Stimulated activated CD4-positive, alpha-beta T cell treated with anti-CD3 and anti-CD28 coated beads, TNF-alpha, amount 100 ng/mL, for 48 hours (primary cell): ENCODE results near the gene RADIL.
A peak's percentile ranks its signal among the peaks of the same experiment; 100 is the strongest.
"Not testable (repeated sequence)": the region's sequence is repeated elsewhere in the genome, so short reads cannot be mapped to it uniquely, and the experiment has no call there.

Source experiments
- DNase-seq, 3 donors: peaks; one replicate each; pipeline ENCODE4 v3.0.0-alpha.2; 2020; ENCODE audit warnings: low read depth in 3 of 3

The RADIL gene

DNA sequence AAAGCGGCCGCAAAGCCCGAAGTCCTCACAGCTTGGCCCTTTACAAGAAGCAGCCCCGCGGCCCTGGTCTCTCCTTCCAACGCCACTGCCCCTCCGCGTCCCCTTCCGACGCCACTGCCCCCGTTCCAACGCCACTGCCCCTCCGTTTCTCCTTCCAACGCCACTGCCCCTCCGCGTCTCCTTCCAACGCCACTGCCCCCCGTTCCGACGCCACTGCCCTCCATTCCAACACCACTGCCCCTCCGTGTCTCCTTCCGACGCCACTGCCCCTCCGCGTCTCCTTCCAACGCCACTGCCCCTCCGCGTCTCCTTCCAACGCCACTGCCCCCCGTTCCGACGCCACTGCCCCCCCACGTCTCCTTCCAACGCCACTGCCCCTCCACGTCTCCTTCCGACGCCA, 75.0 kb downstream of the RADIL start:
- no peak for DNase-seq

DNA sequence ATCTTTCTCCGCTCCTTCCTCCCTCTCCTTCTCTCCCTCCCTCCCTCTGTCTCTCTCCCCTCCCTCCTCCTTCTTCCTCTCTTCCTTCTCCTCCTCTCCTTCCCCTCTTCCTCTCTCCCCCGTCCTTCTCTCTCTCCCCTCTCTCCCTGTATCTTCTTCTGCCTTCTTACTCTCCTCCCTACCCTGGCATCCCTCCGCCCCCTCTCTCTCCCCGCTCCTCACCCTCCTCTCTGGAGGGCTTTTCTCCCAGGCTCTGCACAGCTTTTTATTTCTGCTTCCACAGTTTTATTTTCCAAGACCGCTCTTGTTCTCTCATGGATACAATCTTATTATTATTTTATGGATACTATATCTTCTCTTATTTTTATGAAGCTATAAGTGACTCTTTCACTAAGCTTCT, 75.5 kb downstream of the RADIL start:
- DNase-seq: no peak

DNA sequence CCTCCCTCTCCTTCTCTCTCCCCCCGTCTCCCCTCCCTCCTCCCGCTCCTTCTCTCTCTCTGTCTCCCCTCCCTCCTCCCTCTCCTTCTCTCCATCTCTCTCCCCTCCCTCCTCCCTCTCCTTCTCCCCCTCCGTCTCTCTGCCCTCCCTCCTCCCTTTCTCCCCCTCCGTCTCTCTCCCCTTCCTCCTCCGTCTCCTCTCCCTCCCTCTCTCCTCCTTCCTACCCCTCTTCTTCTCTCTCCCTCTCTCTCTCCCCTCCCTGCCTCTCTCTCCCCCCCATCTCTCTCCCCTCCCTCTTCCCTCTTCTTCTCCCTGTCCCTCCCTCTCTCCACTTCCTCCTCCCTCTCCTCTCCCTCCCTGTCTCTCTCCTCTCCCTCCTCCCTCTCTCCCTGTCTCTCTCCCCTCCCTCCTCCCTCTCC, 75.9 kb downstream of the RADIL start:
- no peak for DNase-seq

DNA sequence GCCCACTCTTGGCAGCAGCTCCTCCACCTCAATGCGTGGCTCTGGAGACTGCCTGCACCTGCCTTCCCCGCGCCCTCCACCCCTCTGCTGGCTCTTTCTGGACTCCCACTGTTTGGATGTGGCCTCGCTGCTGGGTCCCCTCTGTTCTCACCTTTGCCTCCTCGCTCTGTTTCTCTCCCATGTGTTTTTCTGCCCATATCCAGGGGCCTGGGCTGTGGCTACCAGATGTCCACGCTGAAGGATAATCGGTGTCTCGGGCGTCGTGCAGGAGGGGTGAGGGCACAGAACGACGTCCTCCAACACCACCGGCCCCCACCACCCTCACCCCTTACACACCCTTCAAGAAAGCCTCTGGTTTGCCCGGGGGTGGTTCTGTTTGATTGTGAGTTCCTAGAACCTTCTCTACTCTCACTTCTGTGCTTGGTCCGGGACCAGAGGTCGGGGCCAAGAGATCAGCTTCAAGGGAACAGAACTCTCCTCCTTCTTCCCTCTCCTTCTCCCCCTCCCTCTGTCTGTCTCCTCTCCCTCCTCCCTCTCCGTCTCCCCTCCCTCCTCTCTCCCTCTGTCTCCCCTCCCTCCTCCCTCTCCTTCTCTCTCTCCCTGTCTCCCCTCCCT, 76.4 kb downstream of the RADIL start:
- DNase-seq: no peak

- DNase-seq: no peak
Measured at GRCh38 chr7:4805984-4806300, 77.6 kb downstream of the RADIL start.

DNA sequence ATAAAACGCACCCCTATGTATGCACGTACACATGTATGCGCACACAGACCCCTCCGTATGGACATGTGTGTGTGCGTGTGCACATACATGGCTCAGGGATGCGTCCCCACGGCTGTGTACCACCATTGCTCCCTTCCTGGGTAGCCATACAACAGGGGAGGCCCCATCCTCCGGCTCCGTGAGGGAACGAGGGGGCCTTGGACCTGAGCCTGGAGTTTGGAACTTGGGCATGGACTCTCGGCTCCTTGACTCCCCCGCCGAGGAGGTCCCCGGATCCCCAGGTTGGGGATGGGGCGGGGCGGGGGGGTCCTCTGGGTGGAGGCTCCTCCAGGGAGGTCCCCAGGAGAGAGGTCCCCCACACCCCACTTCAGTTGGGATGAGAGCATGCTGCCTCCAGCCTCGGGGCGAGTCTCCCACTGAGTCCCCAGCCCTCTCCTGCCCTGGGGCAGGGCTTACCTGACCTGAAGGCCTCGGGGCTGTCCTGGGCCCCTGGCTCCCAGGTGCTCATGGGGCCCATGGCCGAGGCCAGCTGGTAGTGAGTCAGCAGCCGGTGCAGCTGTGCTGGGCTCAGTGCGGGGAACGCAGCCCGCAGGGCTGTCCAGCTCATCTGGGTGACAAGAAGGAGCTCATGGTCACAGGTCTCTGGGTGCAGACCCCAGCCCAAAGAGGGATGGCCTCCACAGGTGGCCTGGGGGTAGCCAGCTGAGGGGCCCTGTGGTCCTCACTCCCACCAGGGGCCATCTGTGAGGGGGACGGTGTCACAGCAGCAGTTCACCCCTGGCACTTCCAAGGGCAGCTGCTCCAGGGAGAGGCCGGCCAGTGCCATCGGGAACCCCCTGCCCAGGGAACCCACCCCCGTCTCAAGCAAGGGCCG, 78.2 kb downstream of the RADIL start:
- no peak for DNase-seq

DNA sequence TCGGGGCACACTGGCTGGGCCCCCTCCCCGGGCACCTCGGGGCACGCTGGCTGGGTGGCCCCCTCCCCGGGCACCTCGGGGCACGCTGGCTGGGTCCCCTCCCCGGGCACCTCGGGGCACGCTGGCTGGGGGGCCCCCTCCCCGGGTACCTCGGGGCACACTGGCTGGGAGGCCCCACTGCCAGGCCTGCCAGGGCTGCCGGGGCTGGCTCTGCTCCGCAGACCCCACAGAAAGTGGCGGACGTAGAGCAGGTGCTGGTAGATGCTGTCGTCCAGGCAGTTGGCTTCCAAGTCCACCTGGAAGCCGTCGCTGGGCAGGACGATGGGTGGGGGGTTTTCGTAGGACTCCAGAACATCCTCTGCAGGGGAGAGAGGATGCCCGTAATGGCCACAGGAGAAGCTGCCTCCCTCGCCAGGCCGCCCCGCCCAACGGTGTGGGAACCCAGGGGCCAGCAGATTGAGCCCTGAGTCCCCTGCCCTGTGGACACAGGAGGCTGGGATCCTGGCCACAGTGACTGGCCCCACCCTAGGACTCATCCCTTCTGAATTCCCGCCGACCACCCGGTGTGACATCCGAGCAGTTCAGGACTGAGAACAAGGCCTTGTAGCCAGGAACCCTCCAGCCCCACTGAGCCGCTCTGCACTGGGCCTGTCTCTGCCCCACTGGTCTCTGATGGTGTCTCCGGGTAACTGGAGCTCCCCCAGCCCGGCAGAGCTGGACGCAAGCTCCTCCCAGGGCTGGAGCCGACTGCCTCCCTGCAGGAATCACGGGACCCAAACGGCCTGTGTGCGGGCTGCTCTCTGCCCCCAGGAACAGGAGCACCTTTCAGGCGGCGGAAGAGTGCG, 79.9 kb downstream of the RADIL start:
- DNase-seq: no peak

DNA sequence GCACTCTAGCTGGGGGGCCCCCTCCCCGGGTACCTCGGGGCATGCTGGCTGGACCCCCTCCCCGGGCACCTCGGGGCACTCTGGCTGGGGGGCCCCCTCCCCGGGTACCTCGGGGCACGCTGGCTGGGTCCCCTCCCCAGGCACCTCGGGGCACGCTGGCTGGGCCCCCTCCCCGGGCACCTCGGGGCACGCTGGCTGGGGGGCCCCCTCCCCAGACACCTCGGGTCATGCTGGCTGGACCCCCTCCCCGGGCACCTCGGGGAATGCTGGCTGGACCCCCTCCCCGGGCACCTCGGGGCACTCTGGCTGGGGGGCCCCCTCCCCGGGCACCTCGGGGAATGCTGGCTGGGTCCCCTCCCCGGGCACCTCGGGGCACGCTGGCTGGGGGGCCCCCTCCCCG, 80.9 kb downstream of the RADIL start:
- DNase-seq: not testable (repeated sequence)

DNA sequence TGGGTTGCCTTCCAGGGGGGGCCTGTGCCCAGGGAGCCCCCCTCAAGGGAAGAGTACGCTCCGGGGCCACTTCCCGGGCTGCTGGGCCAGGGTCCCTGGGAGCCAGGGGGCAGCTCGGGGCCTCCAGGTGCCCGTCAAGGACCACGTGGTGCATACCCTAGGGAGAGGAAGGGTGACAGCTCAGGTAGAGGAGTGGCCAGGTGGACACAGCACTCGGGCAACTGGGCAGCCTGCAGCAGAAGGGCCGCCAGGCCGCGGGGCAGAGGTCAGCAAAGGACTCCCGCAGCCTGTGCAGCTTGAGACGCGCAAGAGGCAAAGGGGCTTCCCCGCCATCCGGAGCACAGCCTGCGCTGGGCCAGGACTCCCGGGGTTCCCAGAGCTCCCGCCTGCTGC, 81.7 kb downstream of the RADIL start:
- DNase-seq: no peak

- DNase-seq: no peak
Measured at GRCh38 chr7:4800926-4801838, 82.3 kb downstream of the RADIL start.

GRCh38 chr7:4800487-4800886, 83.0 kb downstream of the RADIL start:
- no peak for DNase-seq

GRCh38 chr7:4799508-4800268, 83.8 kb downstream of the RADIL start:
- DNase-seq: no peak

- DNase-seq: no peak
Measured at GRCh38 chr7:4798706-4799235, 84.7 kb downstream of the RADIL start.

DNA sequence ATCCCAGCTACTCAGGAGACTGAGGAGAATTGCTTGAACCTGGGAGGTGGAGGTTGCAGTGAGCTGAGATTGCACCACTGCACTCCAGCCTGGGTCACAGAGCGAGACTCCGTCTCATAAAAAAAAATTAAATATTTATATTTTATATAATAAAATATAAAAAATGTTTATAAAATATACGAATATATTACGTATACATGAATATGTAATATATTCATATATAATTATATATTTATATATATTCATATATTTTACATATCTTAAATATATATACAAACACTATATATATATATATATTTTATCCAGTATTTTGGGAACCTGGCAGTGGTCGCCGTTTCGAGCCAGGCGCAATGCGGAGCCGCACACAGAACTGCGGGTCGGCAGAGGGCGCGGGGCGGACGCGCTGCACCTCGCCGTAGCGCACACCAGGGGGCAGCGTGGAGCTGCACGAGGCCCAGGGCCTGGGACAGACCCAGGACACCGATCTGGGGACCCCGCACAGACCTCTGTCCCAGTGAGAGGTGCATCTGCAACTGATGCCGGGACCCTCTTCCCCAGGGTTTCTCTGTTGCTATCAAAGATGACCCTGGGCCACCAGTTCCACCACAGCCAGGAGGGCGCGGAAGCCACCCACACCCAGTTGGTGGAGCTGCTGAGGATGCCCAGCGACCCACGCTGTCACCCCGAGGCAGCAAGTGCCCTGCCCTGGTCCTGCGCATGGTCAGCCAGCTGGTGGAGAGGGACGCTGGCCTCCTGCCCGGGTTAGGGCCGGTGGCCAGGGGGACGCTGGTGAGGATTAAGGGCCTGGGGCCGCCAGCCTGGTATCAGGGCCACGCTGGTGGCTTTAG, 85.4 kb downstream of the RADIL start:
- peak in 2 of 3 donors; percentile 27 to 51 for DNase-seq

DNA sequence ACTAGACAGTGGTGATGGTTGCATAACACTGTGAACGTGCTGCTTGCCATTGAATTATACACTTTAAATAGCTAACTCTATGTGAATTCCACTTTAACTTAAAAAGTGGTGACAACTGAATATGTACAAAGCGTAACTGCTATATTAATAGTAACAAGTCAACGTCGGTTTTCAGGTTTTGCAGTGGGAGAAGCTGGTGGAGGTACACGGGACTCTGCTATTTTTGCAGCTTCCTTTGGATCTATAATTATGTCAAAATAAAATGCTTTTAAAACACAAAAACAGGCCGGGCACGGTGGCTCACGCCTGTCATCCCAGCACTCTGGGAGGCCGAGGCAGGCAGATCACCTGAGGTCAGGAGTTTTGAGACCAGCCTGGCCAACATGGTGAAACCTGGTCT, 87.1 kb downstream of the RADIL start:
- DNase-seq: no peak

- no peak for DNase-seq
Measured at GRCh38 chr7:4794591-4795350, 88.7 kb downstream of the RADIL start.

DNA sequence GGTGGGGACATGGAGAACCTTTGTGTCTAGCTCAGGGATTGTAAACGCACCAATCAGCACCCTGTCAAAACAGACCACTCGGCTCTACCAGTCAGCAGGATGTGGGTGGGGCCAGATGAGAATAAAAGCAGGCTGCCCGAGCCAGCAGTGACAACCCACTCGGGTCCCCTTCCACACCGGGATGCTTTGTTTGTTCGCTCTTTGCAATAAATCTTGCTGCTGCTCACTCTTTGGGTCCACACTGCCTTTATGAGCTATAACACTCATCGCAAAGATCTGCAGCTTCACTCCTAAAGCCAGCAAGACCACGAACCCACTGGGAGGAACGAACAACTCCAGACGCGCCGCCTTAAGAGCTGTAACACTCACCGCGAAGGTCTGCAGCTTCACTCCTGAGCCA, 89.3 kb downstream of the RADIL start:
- DNase-seq: not testable (repeated sequence)

DNA sequence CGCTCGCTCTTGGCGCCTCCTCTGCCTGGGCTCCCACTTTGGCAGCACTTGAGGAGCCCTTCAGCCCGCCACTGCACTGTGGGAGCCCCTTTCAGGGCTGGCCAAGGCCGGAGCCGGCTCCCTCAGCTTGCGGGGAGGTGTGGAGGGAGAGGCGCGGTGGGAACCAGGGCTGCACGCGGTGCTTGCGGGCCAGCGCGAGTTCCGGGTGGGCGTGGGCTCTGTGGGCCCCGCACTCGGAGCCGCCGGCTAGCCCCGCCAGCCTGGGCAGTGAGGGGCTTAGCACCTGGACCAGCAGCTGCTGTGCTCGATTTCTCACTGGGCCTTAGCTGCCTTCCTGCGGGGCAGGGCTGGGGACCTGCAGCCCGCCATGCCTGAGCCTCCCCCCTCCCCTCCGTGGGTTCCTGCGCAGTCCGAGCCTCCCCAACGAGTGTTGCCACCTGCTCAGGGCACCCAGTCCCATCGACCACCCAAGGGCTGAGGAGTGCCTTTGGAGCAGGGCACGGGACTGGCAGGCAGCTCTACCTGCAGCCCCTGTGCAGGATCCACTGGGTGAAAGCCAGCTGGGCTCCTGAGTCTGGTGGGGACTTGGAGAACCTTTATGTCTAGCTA, 90.0 kb downstream of the RADIL start:
- DNase-seq: not testable (repeated sequence)
